ENCODE measurements around the gene CMTR2. TPM values are rescaled to one million over a fixed set of nuclear protein-coding genes. Genes with fewer than 3 reads are reported as not detected.
A peak's percentile ranks its signal among the peaks of the same experiment; 100 is the strongest.

The CMTR2 gene
- total RNA-seq, 1 donor from 2014 or later = 21.6 TPM

GRCh38 chr16:71249399-71249798 is 39.8 kb downstream of the CMTR2 start:
- intact Hi-C loops (cut with DNase I) = no loop called here

GRCh38 chr16:71247478-71247877 is 41.7 kb downstream of the CMTR2 start:
- H3K27ac ChIP-seq = no peak overlapping the region
- DNase-seq (no peak), ATAC-seq (no peak)
- intact Hi-C loops (cut with DNase I) = no loop called here
- no peaks in the 10 kb centered on the region for H3K27me3 ChIP-seq
- no peak for TF ChIP-seq CTCF (IDR thresholded peaks at IDR 0.05)
- no peaks in the 10 kb centered on the region for H3K4me1 ChIP-seq
- no peak overlapping the region for H3K4me3 ChIP-seq
- no peaks in the 10 kb centered on the region for H3K9me3 ChIP-seq
- H3K36me3 ChIP-seq = no peaks in the 10 kb centered on the region

More at GRCh38 chr16:71249399-71249798, 39.8 kb downstream of the CMTR2 start:
- H3K27me3 ChIP-seq = no peaks in the 10 kb centered on the region
- H3K9me3 ChIP-seq = no peaks in the 10 kb centered on the region
- no peak for TF ChIP-seq CTCF (IDR thresholded peaks at IDR 0.05)
- H3K27ac ChIP-seq = no peak overlapping the region
- DNase-seq = no peak
- ATAC-seq = peak; percentile 59
- no peak overlapping the region for H3K4me3 ChIP-seq
- H3K4me1 ChIP-seq = no peaks in the 10 kb centered on the region
- no peaks in the 10 kb centered on the region for H3K36me3 ChIP-seq

- no peak for TF ChIP-seq CTCF (IDR thresholded peaks at IDR 0.05)
- Histone ChIP-seq H3K27ac (no peak overlapping the region), H3K9me3 (no peaks in the 10 kb centered on the region), H3K4me1 (no peaks in the 10 kb centered on the region), H3K4me3 (no peak overlapping the region), H3K36me3 (no peaks in the 10 kb centered on the region), H3K27me3 (no peaks in the 10 kb centered on the region)
- intact Hi-C loops (cut with DNase I) = no loop called here
- ATAC-seq (no peak), DNase-seq (no peak)
These were observed 42.9 kb downstream of the CMTR2 start for GRCh38 chr16:71246309-71246708.

- H3K9me3 ChIP-seq = no peaks in the 10 kb centered on the region
- H3K4me1 ChIP-seq = no peaks in the 10 kb centered on the region
- intact Hi-C loops (cut with DNase I) = no loop called here
- DNase-seq (no peak), ATAC-seq (no peak)
- H3K36me3 ChIP-seq = no peaks in the 10 kb centered on the region
- H3K4me3 ChIP-seq = no peak overlapping the region
- H3K27me3 ChIP-seq = no peaks in the 10 kb centered on the region
- no peak for TF ChIP-seq CTCF (IDR thresholded peaks at IDR 0.05)
- no peak overlapping the region for H3K27ac ChIP-seq
These were observed 44.7 kb downstream of the CMTR2 start for GRCh38 chr16:71244521-71244920.

- H3K27me3 ChIP-seq = no peaks in the 10 kb centered on the region
- no peak for ATAC-seq
- H3K9me3 ChIP-seq = no peaks in the 10 kb centered on the region
- H3K4me3 ChIP-seq = no peak overlapping the region
- no peak for TF ChIP-seq CTCF (IDR thresholded peaks at IDR 0.05)
- no peaks in the 10 kb centered on the region for H3K4me1 ChIP-seq
- intact Hi-C loops (cut with DNase I) = no loop called here
- H3K27ac ChIP-seq = no peak overlapping the region
- no peak for DNase-seq
- no peaks in the 10 kb centered on the region for H3K36me3 ChIP-seq
These were observed 46.6 kb downstream of the CMTR2 start for GRCh38 chr16:71242601-71243000.

- Histone ChIP-seq H3K4me3 (no peak overlapping the region), H3K9me3 (no peaks in the 10 kb centered on the region), H3K27ac (no peak overlapping the region), H3K4me1 (no peaks in the 10 kb centered on the region), H3K27me3 (no peaks in the 10 kb centered on the region), H3K36me3 (no peaks in the 10 kb centered on the region)
- TF ChIP-seq CTCF (IDR thresholded peaks at IDR 0.05) = no peak
- intact Hi-C loops (cut with DNase I) = no loop called here
- no peak for DNase-seq
- ATAC-seq = no peak
These were observed 47.2 kb downstream of the CMTR2 start for GRCh38 chr16:71242036-71242435.
